RWPE1 (cell line): Measurements from ENCODE around the gene RBM33.

Source experiments
- CTCF ChIA-PET: fragments of 350-600 bp; sonication (Branson Sonifier 250); formaldehyde crosslinking; extraction: SDS; loops from one replicate; lab custom pipeline; 2021; lab: Yijun Ruan, JAX
- POLR2A ChIA-PET: fragments of 400-600 bp; formaldehyde crosslinking; extraction: SDS; loops from one replicate; lab custom pipeline; 2020; ENCODE audit warnings: antibody characterized with exemption; ENCODE audit not compliant: low non-redundant PET; lab: Yijun Ruan, JAX
- DNase-seq: peaks from one replicate; pipeline ENCODE4 v3.0.0; 2012; ENCODE audit warnings: low spot score
- H3K27ac ChIP-seq: fragments of 450-650 bp; 2 replicates; pipeline ENCODE4 v1.5.1; 2017
- CTCF ChIP-seq: fragments of 450-650 bp; conservative IDR thresholded peaks from 2 replicates; pipeline ENCODE4 v1.5.1; 2017; ENCODE audit warnings: low read depth, mild to moderate bottlenecking

The RBM33 gene

DNA sequence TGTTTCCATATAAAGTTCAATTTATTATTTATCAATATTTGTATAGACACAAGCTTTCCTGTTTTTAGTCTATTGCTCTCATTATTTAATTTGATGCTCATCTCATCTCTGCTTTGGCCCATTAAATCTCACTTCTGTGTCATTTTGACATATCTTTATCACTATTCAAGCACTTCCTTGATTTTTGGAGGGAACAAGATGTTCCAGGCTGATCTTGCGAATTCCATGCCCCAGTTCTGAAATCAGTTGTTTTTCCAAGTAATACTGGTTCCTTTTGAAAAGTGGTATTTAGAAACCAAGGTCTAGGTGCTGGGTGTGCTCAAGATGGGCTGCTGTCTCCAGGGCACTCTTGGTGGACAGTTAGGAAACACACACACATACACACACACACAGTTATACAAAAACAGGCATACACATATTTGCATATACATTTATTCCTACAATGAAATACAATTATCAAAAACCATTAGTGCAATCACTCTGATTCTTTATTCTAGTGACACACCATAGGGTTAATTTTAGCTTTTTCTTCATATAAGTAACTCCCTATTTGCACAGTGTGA is 4.4 kb upstream of the RBM33 start:
- TF ChIP-seq CTCF: no peak
- ChIA-PET POLR2A (no interaction called here), CTCF (interaction anchor here (0.6 kb wide), 1 partner anchor 126 kb away, joined by 3 read pairs; no protein-coding TSS in a partner anchor)
- no peak overlapping the region for H3K27ac ChIP-seq
- DNase-seq: no peak

- H3K27ac ChIP-seq: no peak overlapping the region
- ChIA-PET POLR2A (no interaction called here), CTCF (no interaction called here)
- no peak for DNase-seq
- no peak for TF ChIP-seq CTCF
Observed at GRCh38 chr7:155640629-155641028, 3.8 kb upstream of the RBM33 start.

DNA sequence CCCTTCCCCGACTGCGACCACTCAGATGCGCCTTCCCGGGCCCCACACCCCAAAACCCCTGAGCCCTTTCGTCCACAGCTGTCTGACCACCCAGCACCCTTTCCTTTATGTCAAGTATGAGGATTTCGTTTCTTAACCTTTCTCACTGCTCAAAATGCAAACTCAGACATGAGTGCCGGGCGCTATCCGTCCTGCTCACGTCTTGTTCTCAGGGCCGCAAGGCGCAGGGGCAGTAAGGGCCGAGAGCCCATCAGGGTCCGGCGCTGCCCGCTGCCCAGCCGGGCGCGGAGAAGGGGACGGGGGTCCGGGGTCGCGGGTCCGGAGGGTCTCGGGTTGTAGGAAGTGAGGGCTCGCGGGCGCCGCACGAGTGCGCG is 670 bp upstream of the RBM33 start:
- no peak for TF ChIP-seq CTCF
- CTCF ChIA-PET: no interaction called here
- DNase-seq: peak; percentile 3
- H3K27ac ChIP-seq: peak overlapping the region; percentile 93
- POLR2A ChIA-PET: interaction anchor here (0.6 kb wide), 1 partner anchor 703 kb away, joined by 3 read pairs; no protein-coding TSS in a partner anchor

GRCh38 chr7:155644971-155645509 is 579 bp downstream of the RBM33 start:
- peak overlapping the region; percentile 93 for H3K27ac ChIP-seq
- DNase-seq: peak; percentile 33
- CTCF ChIA-PET: interaction anchor here (0.7 kb wide), 1 partner anchor 48 kb away, joined by 3 read pairs; no protein-coding TSS in a partner anchor
- no peak for TF ChIP-seq CTCF
- POLR2A ChIA-PET: no interaction called here

DNA sequence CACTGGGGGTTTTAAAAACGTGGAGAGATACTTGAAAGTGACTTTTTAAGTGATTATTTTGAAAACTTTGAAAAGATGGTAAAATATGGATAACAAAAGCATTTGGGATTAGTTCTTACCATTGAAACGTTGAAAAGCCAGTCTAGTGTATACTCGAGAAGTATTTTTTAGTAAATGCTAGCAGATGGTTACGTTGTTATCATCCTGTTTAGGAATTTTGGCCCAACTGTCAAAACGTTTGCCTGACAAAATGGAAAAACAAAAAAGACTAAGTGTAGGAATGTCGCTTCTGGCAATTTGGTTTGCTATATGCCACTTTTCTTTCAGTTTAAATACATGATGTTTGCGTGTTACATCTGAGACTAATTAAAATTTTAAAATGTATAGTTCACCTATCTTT is 1.2 kb downstream of the RBM33 start:
- DNase-seq: no peak
- CTCF ChIA-PET: no interaction called here
- POLR2A ChIA-PET: no interaction called here
- no peak for TF ChIP-seq CTCF
- H3K27ac ChIP-seq: no peak overlapping the region

DNA sequence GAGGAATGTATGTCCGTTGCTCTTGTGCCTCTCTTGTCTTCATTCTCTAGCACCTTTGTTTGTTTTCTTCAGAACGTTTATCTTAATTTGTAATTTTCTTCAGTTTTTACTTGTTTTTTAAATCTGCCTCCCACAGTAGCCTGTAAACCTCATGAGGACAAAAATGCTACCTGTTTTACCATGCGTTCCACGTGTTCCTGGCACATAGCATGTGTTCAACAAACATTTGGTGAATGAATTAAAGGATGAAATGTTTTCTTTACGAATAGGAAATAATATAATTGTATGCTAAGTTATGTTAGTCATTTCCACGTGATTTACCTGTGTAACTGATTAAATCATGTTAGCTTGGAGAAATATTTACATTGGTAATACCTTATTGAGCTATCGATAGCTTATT is 2.2 kb downstream of the RBM33 start:
- POLR2A ChIA-PET: no interaction called here
- CTCF ChIA-PET: no interaction called here
- DNase-seq: no peak
- no peak overlapping the region for H3K27ac ChIP-seq
- TF ChIP-seq CTCF: no peak
